NCI-H1694 (cell line): Measurements from ENCODE around the gene MSANTD2.

ENCODE experiments used
- DNase-seq: peaks from one replicate; lab custom pipeline; 2025; lab: John Stamatoyannopoulos, UW

The MSANTD2 gene

DNA sequence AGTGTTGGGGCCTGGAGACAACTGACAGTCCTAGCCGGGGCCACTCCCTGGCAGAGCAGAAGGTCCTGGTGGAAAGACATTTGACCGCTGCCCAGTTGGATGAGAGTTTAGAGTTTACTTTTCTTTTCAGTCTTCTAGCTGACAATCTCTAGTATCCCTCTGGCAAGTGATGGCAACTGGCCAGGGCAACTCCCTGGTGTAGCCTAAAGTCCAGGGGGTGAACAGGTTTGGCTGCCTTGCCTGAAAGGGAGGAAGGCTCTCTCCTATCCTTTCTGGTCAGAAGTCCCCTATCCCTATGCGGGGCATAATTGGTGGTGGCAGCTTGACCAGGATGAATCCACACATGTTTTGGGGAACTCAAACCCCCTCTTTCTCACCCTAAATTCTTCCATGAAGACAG lies 16.8 kb upstream of the MSANTD2 start:
- DNase-seq = no peak

DNA sequence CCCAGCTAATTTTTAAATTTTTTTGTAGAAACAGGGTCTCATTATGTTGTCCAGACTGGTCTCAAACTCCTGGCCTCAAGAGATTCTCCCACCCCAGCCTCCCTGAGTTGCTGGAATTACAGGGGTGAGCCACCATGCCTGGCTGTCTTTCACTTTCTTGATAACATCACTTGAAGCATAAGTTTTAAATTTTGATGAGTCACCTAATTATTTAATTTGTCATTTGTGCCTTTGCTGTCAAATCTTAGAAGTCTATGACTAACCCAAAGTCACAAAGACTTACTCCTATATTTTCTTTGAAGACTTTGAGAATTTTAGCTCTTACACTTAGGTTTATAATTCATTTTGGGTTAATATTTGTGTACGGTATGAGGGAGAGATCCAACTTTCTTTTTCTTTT lies 14.5 kb upstream of the MSANTD2 start:
- DNase-seq = no peak

DNA sequence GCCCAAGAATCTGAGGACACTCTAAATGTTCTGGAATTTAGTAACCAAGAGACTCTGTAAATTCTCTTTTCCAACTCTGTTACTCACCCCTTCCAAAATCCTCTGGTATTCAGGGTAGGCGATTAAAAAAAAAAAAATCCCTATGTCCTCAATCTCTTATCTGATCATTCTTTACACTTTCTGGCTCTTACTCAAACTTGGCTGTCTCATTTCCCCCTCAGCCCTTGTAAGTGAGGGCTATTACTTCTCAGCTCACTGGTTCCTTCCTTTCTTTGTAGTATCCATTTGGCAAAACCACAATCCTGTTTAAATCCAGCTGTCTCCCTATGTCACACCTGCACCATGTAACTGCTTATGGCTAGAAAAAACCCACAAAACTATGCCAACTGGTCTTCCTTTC lies 12.7 kb upstream of the MSANTD2 start:
- no peak for DNase-seq

DNA sequence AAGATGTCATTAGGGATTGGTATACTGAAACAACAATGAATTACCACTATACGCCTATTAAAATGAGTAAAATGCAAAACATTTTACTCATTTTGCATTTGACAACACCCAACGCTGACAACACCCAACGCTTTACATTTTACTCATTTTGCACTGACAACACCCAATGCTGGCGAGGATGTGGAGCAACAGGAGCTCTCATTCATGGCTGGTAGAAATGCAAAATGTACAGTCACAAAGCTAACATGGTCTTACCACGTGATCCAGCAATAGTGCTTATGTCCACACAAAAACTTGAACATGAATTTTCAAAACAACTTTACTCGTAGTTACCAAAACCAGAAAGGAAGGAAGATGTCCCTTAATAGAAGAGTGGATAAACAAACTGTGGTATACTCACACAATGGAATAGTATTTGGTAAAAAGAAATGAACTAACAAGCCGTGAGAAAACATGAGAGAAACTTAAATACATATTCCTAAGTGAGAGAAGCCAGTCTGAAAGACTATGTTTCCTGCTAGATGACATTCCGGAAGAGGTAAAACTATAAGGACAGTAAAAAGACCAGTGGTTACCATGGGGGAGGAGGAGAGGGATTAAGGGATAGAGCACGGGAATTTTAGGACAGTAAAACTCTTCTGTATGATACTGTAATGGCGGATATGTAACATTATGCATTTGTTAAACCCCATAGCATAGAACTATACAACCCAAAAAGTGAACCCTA lies 11.4 kb upstream of the MSANTD2 start:
- DNase-seq = no peak

DNA sequence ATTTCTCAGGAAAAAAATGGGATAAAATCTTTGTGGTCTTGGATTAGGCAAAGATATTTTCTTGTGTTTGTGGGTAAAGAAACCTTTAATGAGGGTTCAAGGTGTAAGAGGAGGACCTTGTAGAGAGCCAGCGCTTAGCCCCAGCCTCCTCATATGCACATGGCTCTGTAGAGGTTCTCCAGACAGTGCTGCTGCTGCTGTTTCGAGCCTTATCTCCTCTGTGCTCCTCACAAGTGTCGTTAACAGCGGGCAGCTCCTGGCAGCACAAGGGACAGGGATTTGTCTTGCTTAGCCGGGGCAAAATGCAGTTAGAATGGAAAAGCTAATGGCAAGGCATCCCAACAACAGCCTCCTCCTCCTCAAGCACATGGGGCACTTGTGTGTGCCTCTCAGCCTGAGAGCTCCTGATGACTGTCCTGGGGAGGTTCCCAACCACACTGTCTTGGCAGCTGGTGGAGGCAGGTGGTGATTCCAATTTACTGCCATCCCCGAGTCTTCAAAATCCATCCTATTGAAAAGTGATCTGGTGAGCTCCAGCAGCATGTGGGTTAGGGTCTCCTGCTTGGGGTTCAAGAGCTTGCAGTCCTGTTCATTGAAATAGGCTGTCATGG lies 7.6 kb upstream of the MSANTD2 start:
- no peak for DNase-seq

DNA sequence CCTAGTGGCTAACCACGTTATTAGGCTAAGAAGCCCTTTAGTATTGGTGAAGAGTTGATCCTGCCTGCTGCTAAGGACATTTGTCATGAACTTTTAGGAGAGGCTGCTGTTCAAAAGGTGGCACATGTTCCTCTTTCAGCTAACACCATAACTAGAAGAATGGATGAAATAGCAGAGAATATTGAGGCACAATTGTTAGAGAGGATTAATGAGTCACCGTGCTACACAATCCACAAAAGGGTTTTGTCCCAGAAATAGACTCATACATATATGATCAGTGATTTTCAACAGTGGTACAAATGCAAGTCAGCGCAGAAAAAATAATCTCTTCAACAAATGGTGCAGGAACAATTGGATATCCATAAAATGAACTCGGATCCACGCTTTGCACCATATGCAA lies 7.0 kb upstream of the MSANTD2 start:
- no peak for DNase-seq

DNA sequence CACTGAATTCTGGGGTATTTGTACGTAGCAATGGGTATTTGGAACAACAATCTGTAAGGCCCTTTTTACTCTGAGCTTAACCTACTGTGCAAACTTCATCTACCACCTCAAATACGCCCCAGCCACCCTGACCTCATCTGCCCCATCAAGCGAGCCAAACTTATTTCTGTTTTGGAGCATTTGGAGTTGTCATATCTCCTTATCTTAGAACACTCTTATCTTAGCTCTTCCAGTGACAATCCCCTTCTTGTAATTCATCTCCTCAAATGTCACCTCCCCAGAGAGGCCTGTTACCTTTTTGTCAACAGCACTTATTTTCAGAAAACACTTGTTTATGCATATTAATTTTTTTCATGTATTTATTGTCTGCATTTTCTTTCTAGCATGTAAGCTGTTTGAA lies 4.7 kb upstream of the MSANTD2 start:
- DNase-seq = no peak

DNA sequence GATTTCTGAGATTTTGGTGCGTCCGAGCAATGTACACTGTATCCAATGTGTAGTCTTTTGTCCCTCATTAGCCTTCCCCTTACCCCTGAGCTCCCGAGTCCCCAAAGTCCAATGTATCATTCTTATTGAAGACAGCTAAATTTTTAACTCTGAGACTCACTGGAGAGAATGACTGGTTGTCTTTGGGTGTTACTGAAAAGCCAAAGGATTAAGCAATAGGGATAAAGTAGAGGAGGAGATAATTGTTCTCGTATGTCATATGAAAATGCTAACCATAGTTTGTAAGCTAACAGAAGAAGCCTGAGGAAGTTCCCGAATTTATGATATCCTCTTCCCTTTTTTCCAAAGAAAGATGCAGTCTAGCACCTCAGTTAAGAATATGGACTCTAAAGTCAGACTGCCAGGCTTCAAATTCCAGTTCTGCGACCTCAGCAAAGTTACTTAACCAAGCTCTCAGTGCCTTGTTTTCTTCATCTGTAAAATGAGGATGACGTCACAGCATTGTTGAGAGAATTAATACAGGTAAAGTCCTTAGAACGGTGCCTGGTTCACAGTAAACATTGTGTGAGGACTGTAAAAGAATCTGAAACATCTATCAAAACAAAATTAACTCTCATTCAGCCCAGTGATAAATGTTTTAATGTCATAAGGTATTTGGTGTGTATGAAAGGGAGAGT lies 1.6 kb upstream of the MSANTD2 start:
- DNase-seq = no peak

DNA sequence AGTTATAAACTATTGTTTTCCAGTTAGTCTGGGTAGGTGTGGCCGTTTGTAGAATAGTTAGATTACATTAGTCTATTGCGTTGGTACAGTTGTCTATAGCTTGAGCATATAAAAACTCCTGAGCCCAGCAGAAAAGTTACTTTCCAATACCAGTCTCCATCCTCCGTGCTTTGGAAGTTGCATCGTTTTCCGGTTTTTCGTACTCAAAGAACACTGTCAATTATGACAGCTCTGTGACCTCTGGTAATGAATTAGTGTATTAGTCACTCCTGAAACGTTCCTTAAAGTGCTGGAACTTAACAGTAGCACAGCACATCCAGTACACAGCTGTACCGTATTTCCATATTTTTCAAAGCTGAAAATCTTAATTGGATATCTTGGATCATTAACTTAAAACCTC lies 808 bp upstream of the MSANTD2 start:
- no peak for DNase-seq

DNA sequence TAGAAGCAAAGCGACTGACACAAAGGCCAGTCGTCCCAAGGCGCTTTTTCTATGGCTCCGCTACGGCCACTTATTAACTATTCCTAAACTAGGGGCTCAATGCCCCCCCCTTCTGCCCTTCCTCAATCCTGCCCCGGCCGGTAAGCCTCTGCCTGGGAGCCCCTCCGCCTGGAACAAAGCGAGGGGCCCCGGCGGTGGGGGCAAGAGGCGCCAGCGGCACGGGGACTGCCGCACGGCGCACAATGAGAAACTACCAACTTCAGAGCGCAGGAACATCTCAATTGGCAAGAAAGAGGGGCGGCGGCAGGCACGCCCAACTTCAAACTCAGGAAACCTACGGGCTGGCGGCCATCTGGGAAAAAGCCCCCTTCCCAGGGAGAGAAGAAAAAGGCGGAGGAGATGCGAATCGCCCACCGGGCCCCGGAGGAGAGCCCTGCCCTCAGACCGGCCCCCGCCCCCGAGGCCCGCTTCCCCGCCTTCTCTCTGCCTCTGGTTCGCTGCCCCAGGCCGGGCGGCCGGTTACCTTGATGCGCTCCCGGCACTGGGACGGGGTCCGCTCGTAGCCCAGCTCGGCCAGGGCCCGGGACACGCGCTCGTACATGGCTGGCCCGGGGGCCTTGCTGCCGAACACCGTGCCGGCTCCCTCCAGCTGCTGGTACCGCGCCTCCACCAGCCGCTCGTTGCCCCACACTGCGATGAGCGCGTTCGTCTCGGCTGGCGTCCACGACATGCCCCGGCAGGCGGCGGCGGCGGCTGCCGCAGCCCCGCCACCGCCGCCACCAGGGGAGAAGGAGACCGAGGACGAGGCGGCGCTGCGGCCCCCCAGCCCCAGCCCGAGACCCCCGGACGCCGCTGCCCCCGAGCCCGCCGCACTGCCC lies 619 bp downstream of the MSANTD2 start:
- no peak for DNase-seq

DNA sequence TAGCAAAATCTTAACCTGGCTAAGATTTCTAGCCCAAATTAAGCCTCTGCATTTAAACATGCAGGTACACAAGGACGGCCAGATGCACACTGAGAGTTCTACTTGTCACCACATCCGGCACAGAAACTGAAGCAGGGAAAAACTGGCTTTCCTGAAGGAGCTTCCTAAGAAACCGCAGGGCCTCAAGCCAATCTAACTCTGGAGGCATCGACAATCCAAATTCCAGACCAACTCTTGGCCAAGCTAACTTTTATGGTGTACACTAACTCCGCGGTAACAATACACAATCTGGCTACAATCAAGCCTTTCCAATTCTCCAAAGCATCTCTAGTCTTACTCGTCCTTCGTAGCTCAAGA lies 1.2 kb downstream of the MSANTD2 start:
- DNase-seq = no peak

DNA sequence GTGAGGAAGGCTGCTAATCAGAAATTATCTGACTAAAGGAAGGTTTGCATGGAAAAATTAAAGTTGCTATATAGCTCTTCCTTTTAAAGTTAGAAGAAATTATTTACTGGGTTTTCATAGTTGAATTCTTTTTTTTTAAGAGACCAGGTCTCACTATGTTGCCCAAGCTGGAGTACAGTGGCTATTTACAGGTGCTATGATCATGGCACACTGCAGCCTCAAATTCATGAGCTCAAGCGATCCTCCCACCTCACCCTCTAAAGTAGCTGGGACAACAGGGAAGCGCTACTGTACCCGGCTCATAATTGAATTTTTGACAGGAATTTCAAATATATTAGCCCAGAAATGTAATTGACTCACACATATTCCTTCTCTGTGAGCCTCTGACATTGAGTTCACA lies 3.9 kb downstream of the MSANTD2 start:
- DNase-seq = no peak

DNA sequence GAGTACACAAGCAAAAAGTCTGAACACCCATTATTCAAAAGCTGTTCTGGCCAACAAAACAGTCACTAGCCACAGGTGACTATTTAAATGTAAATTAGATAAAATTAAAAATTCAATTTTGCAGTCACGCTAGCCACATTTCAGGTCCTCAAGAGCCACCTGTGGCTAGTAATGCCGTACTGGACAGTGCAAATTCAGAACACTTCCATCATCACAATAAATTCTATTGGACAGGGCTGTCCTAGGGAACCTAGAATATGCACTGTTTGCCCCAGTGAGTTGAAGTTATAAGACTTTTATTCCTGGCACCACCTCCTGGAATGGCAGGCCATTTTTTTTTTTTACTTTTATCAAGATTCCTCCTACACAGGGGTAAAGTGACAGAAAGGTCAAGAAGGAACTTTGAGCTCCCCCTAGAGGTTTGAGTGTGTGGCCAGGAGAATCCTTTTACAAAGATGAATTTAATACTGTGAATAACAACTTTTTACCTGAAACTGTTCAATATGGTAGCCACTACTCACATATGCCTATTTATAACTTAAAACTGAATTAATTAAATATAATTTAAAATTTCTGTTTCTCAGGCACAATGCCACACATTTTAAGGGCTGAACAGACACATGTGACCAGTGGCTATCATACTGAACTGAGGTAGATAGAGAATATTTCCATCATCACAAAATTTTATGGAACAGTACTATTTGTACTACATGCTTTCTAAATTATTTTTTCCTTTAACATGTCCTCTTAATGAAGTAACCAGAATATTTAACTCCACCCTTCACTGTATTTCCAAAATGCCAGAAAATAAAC lies 6.5 kb downstream of the MSANTD2 start:
- DNase-seq = no peak

DNA sequence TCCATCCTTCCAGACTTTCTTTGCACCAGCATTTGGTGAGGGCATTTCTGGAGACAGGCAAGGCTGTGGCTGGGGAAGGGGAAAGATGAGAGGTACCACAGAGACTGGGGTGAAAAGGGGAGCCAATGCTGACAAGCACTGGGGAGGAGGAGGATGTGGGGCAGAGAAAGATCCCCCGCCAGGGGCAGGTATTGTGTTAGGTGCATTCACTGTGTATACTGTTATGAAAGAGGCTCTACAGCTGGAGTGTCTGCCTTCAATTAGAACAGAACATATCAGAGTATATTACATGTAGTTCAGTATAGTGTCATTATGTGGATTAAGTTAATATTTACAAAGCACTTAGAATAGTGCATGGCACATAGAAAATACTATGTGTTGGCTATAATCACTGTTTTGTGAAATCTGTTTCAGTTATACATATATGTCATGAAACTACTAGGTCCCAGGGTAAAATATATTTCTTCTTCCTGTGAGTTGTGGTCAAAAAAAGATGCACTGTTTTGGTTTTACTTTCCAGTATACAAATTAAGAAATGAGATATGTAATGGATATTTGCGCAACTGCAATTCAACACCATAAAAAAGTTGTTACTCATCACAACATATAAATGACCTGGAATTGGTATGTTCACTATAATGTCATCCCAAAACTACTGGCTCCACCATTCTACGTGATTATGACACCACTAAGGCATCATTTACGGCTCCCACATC lies 8.4 kb downstream of the MSANTD2 start:
- no peak for DNase-seq

DNA sequence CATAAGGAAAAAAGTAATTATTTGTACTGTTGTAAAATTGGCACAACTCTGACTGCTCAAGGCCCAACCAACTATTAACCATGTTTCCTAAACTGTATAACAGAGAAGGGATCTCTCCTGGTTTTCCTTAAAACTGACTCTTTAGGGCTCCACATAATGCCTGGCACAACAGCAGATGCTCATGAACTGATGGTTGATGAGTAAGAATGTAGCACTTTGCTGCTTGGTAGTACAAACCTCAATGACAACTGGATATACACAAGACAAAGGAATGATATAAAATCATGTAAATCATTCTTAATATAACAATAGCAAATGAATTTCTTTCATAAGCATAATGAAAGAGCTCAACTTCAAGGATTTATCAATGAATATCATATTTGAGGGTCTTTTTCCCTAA lies 11.7 kb downstream of the MSANTD2 start:
- DNase-seq = no peak

DNA sequence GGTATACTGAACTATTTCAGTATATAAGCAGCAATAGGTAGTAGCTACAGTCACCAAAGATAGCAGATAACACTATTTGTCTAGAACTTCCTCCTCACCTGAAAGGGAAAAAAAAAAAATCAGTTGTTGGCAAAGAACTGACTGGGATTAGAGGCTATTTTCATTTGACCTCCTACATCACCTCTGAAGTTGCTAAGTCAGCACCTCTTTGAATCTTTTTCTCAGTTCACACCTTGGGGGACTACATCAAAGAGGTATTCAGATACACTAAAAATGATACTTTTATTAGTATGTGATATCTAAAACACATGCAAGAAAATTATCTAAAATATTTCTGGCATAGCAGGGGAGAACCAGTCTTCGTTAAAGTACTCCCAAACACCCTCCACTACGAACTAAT lies 16.2 kb downstream of the MSANTD2 start:
- no peak for DNase-seq

DNA sequence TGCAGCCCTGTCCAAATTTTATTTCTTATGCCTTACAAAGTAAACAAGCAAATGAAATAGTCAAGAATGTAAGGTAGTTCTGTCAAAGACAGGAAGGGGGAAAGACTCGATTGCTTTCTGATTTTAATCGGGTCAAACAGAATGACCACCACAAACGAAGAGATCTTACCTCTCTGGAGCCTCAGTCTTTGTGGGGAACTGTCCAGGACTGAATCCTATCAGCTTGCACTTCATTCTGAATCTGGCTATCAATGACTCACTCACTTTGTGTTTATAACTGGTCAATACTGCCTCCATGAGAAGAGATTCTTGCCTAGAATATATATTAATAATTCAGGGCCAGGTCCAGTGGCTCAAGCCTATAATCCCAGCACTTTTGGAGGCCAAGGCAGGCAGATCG lies 17.2 kb downstream of the MSANTD2 start:
- DNase-seq = no peak

DNA sequence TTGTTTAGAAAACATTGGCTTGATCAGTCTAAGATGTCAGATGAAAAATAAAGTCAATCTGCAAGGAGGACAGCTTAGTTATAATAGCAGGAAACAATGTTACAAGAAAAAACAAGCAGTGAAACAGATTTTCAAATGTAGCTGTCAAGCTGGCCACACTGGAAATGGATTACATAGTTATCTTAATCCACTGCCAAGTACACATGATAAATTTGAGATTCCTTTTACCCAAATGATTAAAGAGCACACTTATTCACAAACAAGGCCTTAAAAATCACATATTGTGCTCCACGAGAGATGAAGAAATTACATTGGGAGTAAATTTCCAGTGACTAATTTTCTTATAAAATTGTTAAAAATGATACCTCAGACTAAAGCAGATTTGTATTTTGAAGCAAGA lies 20.6 kb downstream of the MSANTD2 start:
- no peak for DNase-seq

DNA sequence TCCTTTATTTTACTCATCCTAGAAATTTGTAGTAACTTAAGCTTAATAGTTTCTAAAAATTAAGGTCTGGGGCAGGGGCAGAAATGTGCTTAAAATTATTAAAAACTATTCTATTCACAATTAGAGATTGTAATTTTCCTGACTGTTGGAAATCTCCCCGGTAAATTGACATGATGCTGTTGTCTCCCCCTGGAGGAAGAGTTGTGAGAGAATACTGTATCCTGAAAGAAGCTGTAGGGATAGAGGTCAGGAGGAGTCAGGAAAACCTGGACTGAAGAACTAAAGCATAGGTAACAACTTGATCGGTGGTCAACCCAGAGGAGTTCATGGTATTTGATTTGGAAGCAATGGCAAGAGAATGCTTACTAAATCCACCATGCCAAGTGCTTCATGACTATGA lies 21.9 kb downstream of the MSANTD2 start:
- DNase-seq = no peak

DNA sequence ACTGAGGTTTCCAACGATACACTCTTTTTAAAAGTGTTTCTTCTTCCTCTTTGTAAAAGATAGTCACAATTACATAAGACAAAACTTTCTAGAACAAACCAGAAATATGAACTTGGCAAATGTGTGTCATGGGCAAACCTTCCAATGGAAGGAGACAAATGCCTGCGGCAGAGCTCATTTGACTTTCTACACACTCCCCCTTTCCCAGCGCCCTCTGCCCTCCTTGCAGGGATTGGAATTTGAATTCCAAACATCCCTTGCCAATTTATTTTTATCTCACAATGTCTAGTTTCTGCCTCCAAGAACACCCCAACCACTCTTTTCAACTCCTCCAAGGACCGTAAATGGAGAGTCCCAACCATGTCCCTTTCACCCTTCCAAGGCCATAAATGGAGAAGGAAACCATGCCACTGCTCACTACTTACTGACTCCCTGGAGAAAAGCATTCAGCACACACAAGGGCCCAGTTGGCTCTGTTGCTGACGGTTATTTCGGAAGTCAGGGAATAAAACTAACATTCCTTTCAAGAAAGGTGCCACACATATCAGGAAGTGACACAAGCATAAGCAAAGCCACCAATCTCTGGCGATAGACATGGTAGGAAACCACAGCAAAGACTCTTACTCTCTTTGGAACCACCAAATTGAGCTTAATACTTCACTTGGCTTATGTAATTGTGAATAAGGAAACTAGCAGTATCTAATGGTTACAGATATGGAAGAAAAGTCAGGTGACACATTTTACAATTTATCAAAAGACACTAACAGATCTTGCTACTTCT lies 23.2 kb downstream of the MSANTD2 start:
- no peak for DNase-seq
